TTC549 (cell line): Measurements from ENCODE around the gene ZNF236.

Experiments used
- FAIRE-seq: peaks from 2 replicates; lab custom pipeline; 2012; peaks lifted over from hg19 to GRCh38; lab: Jason Lieb, UNC

Gene ZNF236

GRCh38 chr18:76860411-76860810, 38.1 kb downstream of the ZNF236 start:
- no peak for FAIRE-seq

- no peak for FAIRE-seq
Observed at GRCh38 chr18:76866666-76867065, 44.3 kb downstream of the ZNF236 start.

GRCh38 chr18:76873311-76873710, 51.0 kb downstream of the ZNF236 start:
- no peak for FAIRE-seq

GRCh38 chr18:76873713-76874112, 51.4 kb downstream of the ZNF236 start:
- FAIRE-seq: no peak

GRCh38 chr18:76874642-76875389, 52.5 kb downstream of the ZNF236 start:
- no peak for FAIRE-seq

GRCh38 chr18:76875390-76876325, 53.3 kb downstream of the ZNF236 start:
- FAIRE-seq: no peak

GRCh38 chr18:76878426-76878825, 56.1 kb downstream of the ZNF236 start:
- FAIRE-seq: no peak

- no peak for FAIRE-seq
Observed at GRCh38 chr18:76880026-76880425, 57.7 kb downstream of the ZNF236 start.

GRCh38 chr18:76881744-76882143, 59.4 kb downstream of the ZNF236 start:
- no peak for FAIRE-seq

- no peak for FAIRE-seq
Observed at GRCh38 chr18:76882146-76882545, 59.8 kb downstream of the ZNF236 start.

GRCh38 chr18:76885001-76885400, 62.6 kb downstream of the ZNF236 start:
- FAIRE-seq: no peak

GRCh38 chr18:76886112-76886511, 63.8 kb downstream of the ZNF236 start:
- no peak for FAIRE-seq

- FAIRE-seq: no peak
Observed at GRCh38 chr18:76889091-76889699, 66.8 kb downstream of the ZNF236 start.

GRCh38 chr18:76892832-76893231, 70.5 kb downstream of the ZNF236 start:
- FAIRE-seq: no peak

- FAIRE-seq: no peak
Observed at GRCh38 chr18:76894566-76895346, 72.4 kb downstream of the ZNF236 start.

GRCh38 chr18:76895498-76895897, 73.1 kb downstream of the ZNF236 start:
- no peak for FAIRE-seq

- no peak for FAIRE-seq
Observed at GRCh38 chr18:76896677-76897076, 74.3 kb downstream of the ZNF236 start.

GRCh38 chr18:76897257-76897656, 74.9 kb downstream of the ZNF236 start:
- FAIRE-seq: no peak

GRCh38 chr18:76903386-76903785, 81.0 kb downstream of the ZNF236 start:
- FAIRE-seq: no peak

GRCh38 chr18:76905821-76906220, 83.5 kb downstream of the ZNF236 start:
- FAIRE-seq: no peak

GRCh38 chr18:76908277-76908676, 85.9 kb downstream of the ZNF236 start:
- no peak for FAIRE-seq

GRCh38 chr18:76909439-76909838, 87.1 kb downstream of the ZNF236 start:
- FAIRE-seq: no peak
